Pericardium fibroblast (primary cell): ENCODE data around the gene EVI2B. TPM values are rescaled to one million over a fixed set of nuclear protein-coding genes. Genes with fewer than 3 reads are reported as not detected.

Experiments
- total RNA-seq: library from RNA; depleted of rRNA; stranded (reverse); fragments of >200 nt; gene quantifications from 2 replicates; pipeline ENCODE4 v1.2.3, GENCODE V29; 2015

EVI2B gene
- under 0.01 and 0.43 TPM in 2 replicates for total RNA-seq

GRCh38 chr17:31313982-31314781 lies at the start of gene EVI2B:
TSS of gene EVI2B (minus strand) at chr17:31314054. CDS start at chr17:31305609, 8,445 bp downstream.

DNA sequence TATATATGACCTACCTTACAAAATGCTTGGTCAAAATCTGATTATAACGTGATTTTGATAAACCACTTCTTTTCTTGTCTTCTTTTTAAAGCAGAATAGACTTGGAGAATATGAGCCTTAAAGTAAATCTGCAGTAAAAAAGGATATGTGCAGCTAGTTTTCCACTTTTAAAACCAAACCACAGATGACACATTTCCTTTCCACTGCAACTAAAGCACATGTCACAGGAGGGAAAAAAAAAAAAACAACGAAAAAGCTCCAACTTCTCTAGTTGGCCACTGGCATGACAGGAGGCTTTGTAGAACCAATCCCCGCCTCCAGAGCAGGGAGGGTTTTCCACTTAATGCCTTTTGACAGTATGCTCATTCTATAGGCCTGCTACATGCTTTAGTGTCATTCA lies 7.6 kb upstream of the EVI2B start, which contains the start of gene EVI2A:
EVI2A (minus strand) TSS at position 142 of the 400 bp plus-strand sequence. CDS start 2,609 bp downstream, outside the sequence.

GRCh38 chr17:31297090-31297489 lies 16.8 kb downstream of the EVI2B start, which contains the start of gene OMG:
TSS of gene OMG (minus strand) at chr17:31297239. CDS start at chr17:31296331, 908 bp downstream.

Other genes starting within 250 kb of the EVI2B start
- 18.0 and 23.9 TPM in 2 replicates for gene NF1, start 219.1 kb downstream of the EVI2B start, total RNA-seq
- 3.3 and 7.9 TPM in 2 replicates for gene OMG, start 16.8 kb downstream of the EVI2B start, total RNA-seq
- gene EVI2A, start 7.6 kb upstream of the EVI2B start, total RNA-seq = 0.23 and 0.77 TPM in 2 replicates
- gene RAB11FIP4, start 77.6 kb upstream of the EVI2B start, total RNA-seq = 0.47 and 20.2 TPM in 2 replicates